Naive thymus-derived CD4-positive, alpha-beta T cell (primary cell): ENCODE measurements around the gene ULK4. TPM values are rescaled to one million over a fixed set of nuclear protein-coding genes. Genes with fewer than 3 reads are reported as not detected.

ENCODE experiments used
- ATAC-seq: fragments of 150-1000 bp; cut with Tn5 transposase; 2 replicates; pipeline ENCODE4 v1.10.0; 2021; ENCODE audit warnings: mild to moderate bottlenecking, moderate library complexity
- CTCF ChIA-PET: fragments of 350-600 bp; sonication (Branson Sonifier 250); formaldehyde crosslinking; loops from one replicate; lab custom pipeline; 2021; ENCODE audit warnings: antibody characterized with exemption; lab: Charles Lee
- POLR2A ChIA-PET: fragments of 350-600 bp; sonication (Branson Sonifier 250); formaldehyde crosslinking; loops from one replicate; lab custom pipeline; 2021; ENCODE audit warnings: antibody characterized with exemption, inconsistent platforms; lab: Charles Lee
- DNase-seq, 9 donors: peaks; one replicate each; pipeline versions ENCODE4 v3.0.0 to v3.0.0-alpha.2; 2020 to 2022; ENCODE audit warnings: mixed read lengths in 1 of 9
- H3K27ac ChIP-seq: one replicate; pipeline ENCODE4 v1.7.0; 2013; ENCODE audit warnings: mild to moderate bottlenecking, low read depth, low read length, moderate library complexity
- H3K27me3 ChIP-seq, 2 donors: one replicate each; pipeline ENCODE4 v1.7.0; 2013; ENCODE audit warnings: low read length in 2 of 2, mild to moderate bottlenecking in 2 of 2, moderate library complexity in 2 of 2; ENCODE audit not compliant: control insufficient read depth in 2 of 2, insufficient read depth in 2 of 2
- H3K36me3 ChIP-seq, 3 experiments: 1 replicate in 2 of 3; 2 replicates in 1 of 3; pipeline ENCODE4 v1.7.0; 2013; ENCODE audit warnings: low read length in 3 of 3, mild to moderate bottlenecking in 3 of 3, moderate library complexity in 1 of 3; ENCODE audit not compliant: insufficient read depth in 3 of 3, control insufficient read depth in 2 of 3
- H3K4me1 ChIP-seq, 2 donors: one replicate each; pipeline ENCODE4 v1.7.0; 2013; ENCODE audit warnings: low read length in 2 of 2, mild to moderate bottlenecking in 2 of 2, moderate library complexity in 1 of 2; ENCODE audit not compliant: control insufficient read depth in 2 of 2, insufficient read depth in 2 of 2
- H3K4me3 ChIP-seq: 2 replicates; pipeline ENCODE4 v1.7.0; 2013; ENCODE audit warnings: mild to moderate bottlenecking, low read length
- H3K9me3 ChIP-seq, 3 experiments: 1 replicate in 2 of 3; 2 replicates in 1 of 3; pipeline ENCODE4 v1.7.0; 2013; ENCODE audit warnings: low read length in 3 of 3; ENCODE audit not compliant: control insufficient read depth in 2 of 3
- H3K27ac Mint-ChIP-seq, 9 donors: one replicate each; pipeline ENCODE4 v1.8.0; 2020 to 2022; ENCODE audit warnings: mixed read lengths in 9 of 9, mild to moderate bottlenecking in 8 of 9, moderate library complexity in 5 of 9, inconsistent platforms in 2 of 9
- H3K27me3 Mint-ChIP-seq, 5 donors: one replicate each; pipeline ENCODE4 v1.8.0; 2021 to 2022; ENCODE audit warnings: mixed read lengths in 5 of 5, mild to moderate bottlenecking in 1 of 5
- H3K36me3 Mint-ChIP-seq, 5 donors: one replicate each; pipeline ENCODE4 v1.8.0; 2020 to 2022; ENCODE audit warnings: mixed read lengths in 5 of 5, mild to moderate bottlenecking in 3 of 5, inconsistent platforms in 1 of 5
- H3K4me1 Mint-ChIP-seq, 7 donors: one replicate each; pipeline ENCODE4 v1.8.0; 2020 to 2022; ENCODE audit warnings: mixed read lengths in 7 of 7, mild to moderate bottlenecking in 3 of 7, inconsistent platforms in 1 of 7
- H3K4me3 Mint-ChIP-seq, 10 donors: one replicate each; pipeline ENCODE4 v1.8.0; 2020 to 2022; ENCODE audit warnings: mild to moderate bottlenecking in 10 of 10, mixed read lengths in 10 of 10, moderate library complexity in 6 of 10, inconsistent platforms in 2 of 10
- H3K9me3 Mint-ChIP-seq, 11 donors: one replicate each; pipeline ENCODE4 v1.8.0; 2020 to 2022; ENCODE audit warnings: mixed read lengths in 11 of 11, mild to moderate bottlenecking in 4 of 11, inconsistent platforms in 1 of 11, moderate library complexity in 1 of 11
- intact Hi-C, 2 donors: fragments of 100-400 bp; cut with micrococcal nuclease; formaldehyde crosslinking; loops; one replicate each; pipeline ENCODE4 v1.15.1; 2023
- polyA plus RNA-seq, 2 donors: library from polyadenylated mRNA; unstranded; fragments of 300-500 nt; fragmentation: Illumina TruSeq; gene quantifications; one replicate each; pipeline ENCODE4 v1.2.3, GENCODE V29; 2021
- total RNA-seq, 6 experiments: library from RNA in 5 of 6; stranded (reverse) in 5 of 6; gene quantifications; 1 replicate in 5 of 6; 2 replicates in 1 of 6; pipeline ENCODE4 v1.2.3 and lab custom pipeline; 2021 to 2026

The ULK4 gene
- total and polyA plus RNA-seq, 7 experiments from 2014 or later: 6.6 to 22.3 (median 18.9) TPM

- POLR2A ChIA-PET: no interaction called here
- Histone ChIP-seq H3K27ac (no peak overlapping the region), H3K36me3 (no peaks in the 10 kb centered on the region), H3K4me1 (no peaks in the 10 kb centered on the region), H3K9me3 (peaks cover 0 to 6% (median 0%) of the 10 kb centered on the region in 3 experiments), H3K27me3 (no peaks in the 10 kb centered on the region), H3K4me3 (no peak overlapping the region)
- Mint-ChIP-seq H3K9me3 (peaks cover 0 to 44% (median 28%) of the 10 kb centered on the region in 11 donors), H3K27ac (no peak overlapping the region), H3K36me3 (peaks cover 0 to 33% (median 19%) of the 10 kb centered on the region in 5 donors), H3K4me3 (no peak overlapping the region), H3K4me1 (no peaks in the 10 kb centered on the region), H3K27me3 (no peaks in the 10 kb centered on the region)
- DNase-seq (no peak), ATAC-seq (no peak)
- CTCF ChIA-PET: no interaction called here
- intact Hi-C loops: no loop called here
These were observed 454.4 kb downstream of the ULK4 start for GRCh38 chr3:41507336-41508062.

- Histone ChIP-seq H3K9me3 (peaks cover 0 to 6% (median 0%) of the 10 kb centered on the region in 3 experiments), H3K27ac (no peak overlapping the region), H3K27me3 (no peaks in the 10 kb centered on the region), H3K36me3 (no peaks in the 10 kb centered on the region), H3K4me1 (no peaks in the 10 kb centered on the region), H3K4me3 (no peak overlapping the region)
- DNase-seq (no peak), ATAC-seq (no peak)
- H3K27ac Mint-ChIP-seq: no peak overlapping the region
- peaks cover 0 to 11% (median 8%) of the 10 kb centered on the region in 11 donors for H3K9me3 Mint-ChIP-seq
- no peaks in the 10 kb centered on the region for H3K27me3 Mint-ChIP-seq
- ChIA-PET CTCF (interaction anchor here (0.7 kb wide), 1 partner anchor 54 kb away, joined by 3 read pairs; no protein-coding TSS in a partner anchor), POLR2A (no interaction called here)
- peaks cover 0 to 18% (median 9%) of the 10 kb centered on the region in 5 donors for H3K36me3 Mint-ChIP-seq
- no peak overlapping the region for H3K4me3 Mint-ChIP-seq
- intact Hi-C loops: no loop called here
- no peaks in the 10 kb centered on the region for H3K4me1 Mint-ChIP-seq
These were observed 457.8 kb downstream of the ULK4 start for GRCh38 chr3:41503998-41504623.

- Mint-ChIP-seq H3K36me3 (peaks cover 0 to 14% (median 0%) of the 10 kb centered on the region in 5 donors), H3K4me3 (no peak overlapping the region), H3K27me3 (no peaks in the 10 kb centered on the region), H3K9me3 (peaks cover 0 to 1% (median 0%) of the 10 kb centered on the region in 11 donors), H3K4me1 (no peaks in the 10 kb centered on the region), H3K27ac (no peak overlapping the region)
- Histone ChIP-seq H3K9me3 (no peaks in the 10 kb centered on the region), H3K27ac (no peak overlapping the region), H3K4me3 (no peak overlapping the region), H3K27me3 (no peaks in the 10 kb centered on the region), H3K36me3 (no peaks in the 10 kb centered on the region), H3K4me1 (no peaks in the 10 kb centered on the region)
- POLR2A ChIA-PET: no interaction called here
- intact Hi-C loops: no loop called here
- no peak for ATAC-seq
- CTCF ChIA-PET: no interaction called here
- no peak for DNase-seq
These were observed 459.4 kb downstream of the ULK4 start for GRCh38 chr3:41502481-41502880.

- CTCF ChIA-PET: no interaction called here
- POLR2A ChIA-PET: no interaction called here
- no peaks in the 10 kb centered on the region for H3K9me3 ChIP-seq
- intact Hi-C loops: no loop called here
- H3K27ac Mint-ChIP-seq: no peak overlapping the region
- no peak overlapping the region for H3K27ac ChIP-seq
- no peak overlapping the region for H3K4me3 ChIP-seq
- H3K4me3 Mint-ChIP-seq: no peak overlapping the region
- H3K36me3 Mint-ChIP-seq: peaks cover 0 to 14% (median 0%) of the 10 kb centered on the region in 5 donors
- H3K4me1 Mint-ChIP-seq: no peaks in the 10 kb centered on the region
- H3K27me3 Mint-ChIP-seq: no peaks in the 10 kb centered on the region
- no peaks in the 10 kb centered on the region for H3K27me3 ChIP-seq
- ATAC-seq (no peak), DNase-seq (no peak)
- H3K9me3 Mint-ChIP-seq: peaks cover 0 to 2% (median 0%) of the 10 kb centered on the region in 11 donors
- no peaks in the 10 kb centered on the region for H3K4me1 ChIP-seq
- no peaks in the 10 kb centered on the region for H3K36me3 ChIP-seq
These were observed 459.9 kb downstream of the ULK4 start for GRCh38 chr3:41502023-41502422.

- H3K27me3 ChIP-seq: no peaks in the 10 kb centered on the region
- H3K9me3 Mint-ChIP-seq: peaks cover 0 to 5% (median 0%) of the 10 kb centered on the region in 11 donors
- no peaks in the 10 kb centered on the region for H3K36me3 ChIP-seq
- DNase-seq (no peak), ATAC-seq (no peak)
- H3K27ac Mint-ChIP-seq: no peak overlapping the region
- no peak overlapping the region for H3K27ac ChIP-seq
- no peaks in the 10 kb centered on the region for H3K4me1 Mint-ChIP-seq
- H3K4me1 ChIP-seq: no peaks in the 10 kb centered on the region
- H3K36me3 Mint-ChIP-seq: peaks cover 0 to 14% (median 8%) of the 10 kb centered on the region in 5 donors
- H3K9me3 ChIP-seq: no peaks in the 10 kb centered on the region
- H3K27me3 Mint-ChIP-seq: no peaks in the 10 kb centered on the region
- no peak overlapping the region for H3K4me3 Mint-ChIP-seq
- H3K4me3 ChIP-seq: no peak overlapping the region
- CTCF ChIA-PET: no interaction called here
- intact Hi-C loops: no loop called here
- POLR2A ChIA-PET: no interaction called here
These were observed 463.1 kb downstream of the ULK4 start for GRCh38 chr3:41498847-41499246.

GRCh38 chr3:41490360-41490759 is 471.5 kb downstream of the ULK4 start:
- H3K9me3 Mint-ChIP-seq: peaks cover 0 to 4% (median 0%) of the 10 kb centered on the region in 11 donors
- ChIA-PET POLR2A (no interaction called here), CTCF (no interaction called here)
- Histone ChIP-seq H3K27me3 (no peaks in the 10 kb centered on the region), H3K36me3 (no peaks in the 10 kb centered on the region), H3K9me3 (no peaks in the 10 kb centered on the region), H3K4me1 (no peaks in the 10 kb centered on the region), H3K4me3 (no peak overlapping the region), H3K27ac (no peak overlapping the region)
- H3K27me3 Mint-ChIP-seq: no peaks in the 10 kb centered on the region
- no peak for ATAC-seq
- H3K4me3 Mint-ChIP-seq: no peak overlapping the region
- H3K36me3 Mint-ChIP-seq: peaks cover 0 to 4% (median 3%) of the 10 kb centered on the region in 5 donors
- no peak for DNase-seq
- intact Hi-C loops: no loop called here
- no peaks in the 10 kb centered on the region for H3K4me1 Mint-ChIP-seq
- H3K27ac Mint-ChIP-seq: no peak overlapping the region
